Right ventricle myocardium superior (tissue), 1 donor: ENCODE data around the gene ARFIP1. TPM values are rescaled to one million over a fixed set of nuclear protein-coding genes. Genes with fewer than 3 reads are reported as not detected.
A peak's percentile ranks its signal among the peaks of the same experiment; 100 is the strongest.
"Not testable (repeated sequence)": the region's sequence is repeated elsewhere in the genome, so short reads cannot be mapped to it uniquely, and the experiment has no call there.

Experiments used
- ATAC-seq: fragments of 200-7000 bp; cut with Tn5 transposase; one replicate; pipeline ENCODE4 v1.9.1; 2020; ENCODE audit warnings: mild to moderate bottlenecking; ENCODE audit not compliant: poor library complexity
- DNase-seq: peaks from one replicate; pipeline ENCODE4 v3.0.0-alpha.2; 2020
- intact Hi-C: fragments of 100-400 bp; cut with DNase I; formaldehyde crosslinking; loops from one replicate; pipeline ENCODE4 v1.11.2; 2022
- total RNA-seq: library from RNA; stranded (reverse); fragmentation: NEBNext Ultra II Directional; extraction: Animal tissue kit (Norgen Biotek cat#: 25700); gene quantifications from one replicate; pipeline ENCODE4 v1.2.1, GENCODE V29; 2021
- donor health status: DM: no; HTN: yes; CAD: no; lungs with severe emphysema.

The ARFIP1 gene
- total RNA-seq, 1 donor from 2014 or later: 10.9 TPM

- DNase-seq (no peak), ATAC-seq (no peak)
- intact Hi-C loops: no loop called here
Measured at GRCh38 chr4:152825336-152825735, 45.6 kb downstream of the ARFIP1 start.

- intact Hi-C loops: no loop called here
- no peak for DNase-seq
- no peak for ATAC-seq
Measured at GRCh38 chr4:152828122-152828521, 48.4 kb downstream of the ARFIP1 start.

GRCh38 chr4:152831416-152831815 is 51.7 kb downstream of the ARFIP1 start:
- no peak for DNase-seq
- no peak for ATAC-seq
- intact Hi-C loops: no loop called here

- intact Hi-C loops: no loop called here
- DNase-seq (no peak), ATAC-seq (no peak)
Measured at GRCh38 chr4:152836936-152837335, 57.2 kb downstream of the ARFIP1 start.

GRCh38 chr4:152839729-152840128 is 60.0 kb downstream of the ARFIP1 start:
- not testable (repeated sequence) for DNase-seq

GRCh38 chr4:152843481-152844090 is 63.8 kb downstream of the ARFIP1 start:
- intact Hi-C loops: no loop called here
- no peak for ATAC-seq
- no peak for DNase-seq

More at GRCh38 chr4:152839729-152840128, 60.0 kb downstream of the ARFIP1 start:
- ATAC-seq, intact Hi-C loops: not testable (repeated sequence)

GRCh38 chr4:152847376-152847775 is 67.6 kb downstream of the ARFIP1 start:
- intact Hi-C loops: loop anchor here (2.0 to 5.0 kb wide), 2 partner anchors 235 to 281 kb away; no protein-coding TSS in a partner anchor
- DNase-seq (no peak), ATAC-seq (no peak)

- intact Hi-C loops: loop anchor here (5.0 kb wide), 1 partner anchor 234 kb away; no protein-coding TSS in a partner anchor
- DNase-seq (no peak), ATAC-seq (no peak)
Measured at GRCh38 chr4:152848508-152848907, 68.8 kb downstream of the ARFIP1 start.

- intact Hi-C loops: loop anchor here (5.0 kb wide), 1 partner anchor 233 kb away; no protein-coding TSS in a partner anchor
- ATAC-seq (no peak), DNase-seq (no peak)
Measured at GRCh38 chr4:152849350-152849749, 69.6 kb downstream of the ARFIP1 start.

GRCh38 chr4:152850377-152850776 is 70.6 kb downstream of the ARFIP1 start:
- DNase-seq (no peak), ATAC-seq (peak; percentile 82)
- intact Hi-C loops: no loop called here

- DNase-seq (no peak), ATAC-seq (no peak)
- intact Hi-C loops: no loop called here
Measured at GRCh38 chr4:152851226-152851625, 71.5 kb downstream of the ARFIP1 start.

- intact Hi-C loops: no loop called here
- ATAC-seq: no peak
- no peak for DNase-seq
Measured at GRCh38 chr4:152853293-152853692, 73.5 kb downstream of the ARFIP1 start.

GRCh38 chr4:152854016-152854415 is 74.3 kb downstream of the ARFIP1 start:
- ATAC-seq, intact Hi-C loops, DNase-seq: not testable (repeated sequence)

GRCh38 chr4:152856960-152857359 is 77.2 kb downstream of the ARFIP1 start:
- ATAC-seq (no peak), DNase-seq (no peak)
- intact Hi-C loops: no loop called here

- DNase-seq (no peak), ATAC-seq (no peak)
- intact Hi-C loops: no loop called here
Measured at GRCh38 chr4:152858934-152859333, 79.2 kb downstream of the ARFIP1 start.

GRCh38 chr4:152860046-152860445 is 80.3 kb downstream of the ARFIP1 start:
- no peak for ATAC-seq
- intact Hi-C loops: no loop called here
- no peak for DNase-seq

- ATAC-seq: no peak
- DNase-seq: no peak
- intact Hi-C loops: no loop called here
Measured at GRCh38 chr4:152862608-152863007, 82.9 kb downstream of the ARFIP1 start.

- ATAC-seq (no peak), DNase-seq (no peak)
- intact Hi-C loops: no loop called here
Measured at GRCh38 chr4:152864361-152864760, 84.6 kb downstream of the ARFIP1 start.

GRCh38 chr4:152866432-152866993 is 86.8 kb downstream of the ARFIP1 start:
- ATAC-seq, DNase-seq, intact Hi-C loops: not testable (repeated sequence)

GRCh38 chr4:152870606-152871005 is 90.9 kb downstream of the ARFIP1 start:
- no peak for DNase-seq
- intact Hi-C loops: no loop called here
- ATAC-seq: no peak
